HG02884 (cell line): ENCODE data around the gene MAEL.

Experiments used
- ATAC-seq: cut with Tn5 transposase; IDR thresholded peaks from one replicate; pipeline ENCODE4 v1.9.1; 2021; ENCODE audit warnings: mild to moderate bottlenecking, moderate library complexity; ENCODE audit not compliant: unreplicated experiment

MAEL gene

DNA sequence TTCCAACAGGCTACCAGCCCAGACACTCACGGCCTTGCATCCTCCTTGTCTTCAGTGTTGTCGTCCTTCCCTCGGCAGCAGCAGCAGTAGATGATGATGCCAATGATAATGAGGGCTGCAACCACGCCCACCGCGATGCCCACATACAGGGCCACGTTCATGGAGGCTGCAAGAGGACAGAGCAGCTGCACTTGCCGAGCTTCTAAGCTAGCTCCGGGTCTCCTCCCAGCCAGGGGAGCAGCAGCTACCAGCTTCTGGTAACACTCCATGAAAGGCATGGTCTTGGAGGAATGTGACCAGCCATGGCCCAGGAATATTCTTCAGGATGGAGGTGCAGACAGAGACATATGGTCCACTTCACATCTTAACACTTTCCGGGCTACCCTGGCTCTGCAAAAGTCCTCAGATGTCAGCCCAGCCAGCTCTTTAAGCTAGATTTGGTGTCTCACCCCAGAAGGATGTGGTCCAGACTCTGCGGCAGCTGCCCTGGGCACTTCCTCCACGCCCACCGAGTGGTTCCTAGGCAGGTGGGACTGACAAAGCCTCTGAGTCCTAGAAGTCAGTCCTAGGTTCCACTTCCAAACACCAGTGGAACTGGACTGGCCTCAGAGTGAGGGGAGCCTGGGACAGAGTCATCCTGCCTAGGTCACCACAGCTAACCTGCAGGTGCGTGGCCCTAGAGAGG lies 66.0 kb downstream of the MAEL start:
- ATAC-seq = no peak

DNA sequence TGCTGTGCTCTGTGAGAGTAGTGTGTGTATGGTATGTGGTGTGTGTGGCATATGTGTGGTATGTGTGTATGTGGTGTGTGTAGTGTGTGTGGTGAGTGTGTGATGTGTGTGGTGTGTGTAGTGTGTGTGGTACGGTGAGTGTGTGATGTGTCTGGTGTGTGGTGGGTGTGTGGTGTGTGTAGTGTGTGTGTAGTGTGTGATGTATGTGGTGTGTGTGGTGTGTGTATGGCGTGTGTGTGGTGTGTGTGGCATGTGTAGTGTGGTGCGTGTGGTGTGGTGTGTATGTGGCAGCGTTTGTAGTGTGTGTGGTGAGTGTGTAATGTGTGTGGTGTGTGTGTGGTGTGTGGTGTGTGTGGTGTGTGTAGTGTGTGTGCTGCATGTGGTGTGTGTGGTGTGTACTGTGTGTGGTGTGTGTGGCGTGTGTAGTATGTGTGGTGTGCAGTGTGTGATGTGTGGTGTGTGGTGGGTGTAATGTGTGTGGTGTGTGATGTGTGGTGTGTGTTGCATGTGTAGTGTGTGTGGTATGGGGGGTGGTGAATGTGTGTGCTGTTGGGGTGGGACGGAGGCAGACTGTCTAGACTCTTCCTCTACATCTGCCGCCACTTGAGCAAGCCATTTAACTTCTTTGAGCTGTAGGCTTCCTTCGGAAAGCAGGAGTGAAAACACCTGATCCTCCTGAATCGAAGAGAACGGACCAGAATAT lies 67.6 kb downstream of the MAEL start:
- ATAC-seq = peak; percentile 5

DNA sequence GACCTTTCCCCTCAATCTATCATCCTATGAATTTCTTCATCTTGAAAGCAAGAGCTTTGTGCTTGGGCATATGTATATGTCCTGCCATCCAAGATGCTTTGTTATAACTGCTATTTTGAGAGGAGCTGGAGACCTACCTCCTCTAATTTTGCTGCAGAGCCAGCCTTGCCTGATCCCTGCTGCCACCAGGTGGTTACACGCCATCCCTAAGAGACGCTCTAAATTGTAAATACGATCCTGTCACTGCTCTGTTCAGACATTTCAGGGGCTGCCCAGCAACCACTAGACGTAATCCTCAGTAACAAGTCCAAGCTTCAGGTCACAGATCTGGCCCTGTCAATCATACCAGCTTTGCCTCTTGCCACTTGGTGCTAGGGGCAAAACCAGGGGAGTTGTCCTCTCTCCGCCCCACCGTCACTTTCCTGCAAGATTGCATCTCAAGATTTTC lies 68.2 kb downstream of the MAEL start:
- peak; percentile 62 for ATAC-seq

DNA sequence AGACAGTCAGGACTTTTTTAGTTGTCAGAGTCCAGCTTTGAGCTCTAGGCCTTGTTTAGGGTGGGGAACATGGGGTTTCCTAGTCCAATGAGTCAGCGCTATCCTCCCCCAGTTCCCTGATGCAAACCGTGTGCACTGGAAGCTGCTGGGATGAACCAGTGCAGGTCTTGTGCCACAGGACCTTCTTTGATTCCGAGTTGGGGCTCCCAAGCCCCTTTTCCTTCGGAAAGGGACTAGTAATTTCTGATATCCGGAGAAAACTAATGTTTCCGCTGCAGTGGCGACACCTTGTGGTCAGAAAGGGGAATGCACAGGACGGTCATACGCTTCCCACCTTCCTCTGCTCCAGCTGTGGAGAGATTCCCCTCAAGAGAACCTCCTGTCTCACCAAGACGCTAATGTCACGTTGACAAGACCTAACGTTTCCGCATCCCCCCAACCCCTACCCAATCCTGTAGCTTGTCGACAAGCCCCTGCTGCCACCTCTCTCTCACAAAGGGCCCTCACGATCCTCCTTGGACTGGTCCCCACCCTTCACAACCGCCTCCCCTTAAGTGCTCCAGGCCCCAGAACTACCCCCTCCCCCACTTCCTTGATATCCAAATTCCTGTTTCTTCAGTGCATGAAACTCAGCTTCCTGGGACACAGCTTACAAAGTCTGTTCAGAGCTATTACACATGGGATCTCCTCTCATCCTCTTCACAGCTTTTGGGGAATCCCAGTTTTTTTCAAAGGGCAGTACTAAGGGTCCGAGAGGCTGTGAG lies 70.1 kb downstream of the MAEL start:
- ATAC-seq = no peak

DNA sequence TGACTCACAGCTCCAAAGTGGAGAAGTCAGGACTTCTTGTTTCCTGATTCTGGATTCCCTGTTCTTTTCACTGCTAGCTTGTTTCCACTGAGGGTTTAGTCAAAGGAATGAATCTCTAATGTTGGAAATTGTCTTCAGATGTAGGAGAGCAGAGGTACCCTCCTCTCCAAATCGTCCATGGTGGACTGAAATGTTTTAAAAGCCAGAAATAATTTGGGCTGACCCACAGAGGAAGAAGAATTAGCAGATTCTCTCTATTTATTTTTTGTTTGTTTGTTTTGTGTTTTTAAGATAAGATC lies 70.7 kb downstream of the MAEL start:
- no peak for ATAC-seq

DNA sequence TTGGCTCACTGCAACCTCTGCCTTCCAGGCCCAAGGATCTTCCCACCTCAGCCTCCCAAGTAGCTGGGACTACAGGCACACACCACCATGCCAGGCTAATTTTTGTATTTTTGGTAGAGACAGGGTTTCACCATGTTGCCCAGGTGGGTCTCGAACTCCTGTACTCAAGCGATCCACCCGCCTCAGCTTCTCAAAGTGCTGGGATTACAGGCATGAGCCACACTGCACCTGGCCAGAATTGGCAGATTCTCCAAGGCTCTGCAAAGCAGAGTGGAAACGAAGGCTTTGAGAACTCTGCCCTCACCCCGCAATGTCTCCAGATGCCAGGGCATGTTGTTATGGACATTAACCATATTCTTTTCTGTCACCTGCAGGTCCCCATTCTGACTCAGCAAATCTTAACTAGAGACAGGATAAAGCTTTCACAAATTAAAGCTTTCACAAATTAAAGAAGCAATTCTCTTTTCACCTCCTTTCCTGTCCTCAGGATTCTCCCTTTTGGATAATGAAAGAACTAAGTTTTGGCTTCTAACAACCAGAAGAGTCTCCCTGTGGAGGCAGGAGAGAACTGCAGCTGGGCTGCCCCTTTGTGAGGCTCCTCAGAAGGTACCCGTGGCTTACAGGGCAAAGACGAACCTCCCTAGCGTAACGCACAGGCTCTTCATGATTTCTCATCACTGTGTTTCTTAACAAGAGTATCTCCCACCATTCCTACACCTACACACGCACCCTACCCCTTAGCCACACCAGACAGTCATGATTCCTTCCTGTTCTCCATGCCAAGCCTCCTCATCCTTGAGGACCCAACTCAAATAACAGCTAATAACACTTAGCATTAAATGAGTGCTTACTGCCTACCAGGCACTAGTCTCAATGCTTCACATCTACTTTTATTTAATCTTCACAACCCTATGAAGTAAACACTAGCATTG lies 71.3 kb downstream of the MAEL start:
- no peak for ATAC-seq

DNA sequence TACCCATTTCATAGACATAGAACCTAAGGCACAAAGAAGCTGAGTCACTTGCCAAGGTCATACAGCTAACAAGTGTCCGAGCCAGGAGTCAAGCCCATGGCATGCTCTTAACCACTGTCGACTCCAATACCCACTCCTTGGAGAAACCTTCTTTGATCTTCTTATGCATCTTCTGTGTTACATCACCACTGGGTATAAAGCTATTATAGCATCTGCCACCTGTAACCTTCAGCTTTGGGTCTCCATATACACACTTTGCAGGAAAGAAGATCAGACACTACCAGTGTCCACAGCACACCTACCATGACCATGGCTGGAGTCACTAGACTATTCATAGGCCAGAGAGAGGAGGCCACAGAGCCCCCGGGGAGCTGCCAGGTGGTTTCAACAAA lies 72.0 kb downstream of the MAEL start:
- no peak for ATAC-seq

DNA sequence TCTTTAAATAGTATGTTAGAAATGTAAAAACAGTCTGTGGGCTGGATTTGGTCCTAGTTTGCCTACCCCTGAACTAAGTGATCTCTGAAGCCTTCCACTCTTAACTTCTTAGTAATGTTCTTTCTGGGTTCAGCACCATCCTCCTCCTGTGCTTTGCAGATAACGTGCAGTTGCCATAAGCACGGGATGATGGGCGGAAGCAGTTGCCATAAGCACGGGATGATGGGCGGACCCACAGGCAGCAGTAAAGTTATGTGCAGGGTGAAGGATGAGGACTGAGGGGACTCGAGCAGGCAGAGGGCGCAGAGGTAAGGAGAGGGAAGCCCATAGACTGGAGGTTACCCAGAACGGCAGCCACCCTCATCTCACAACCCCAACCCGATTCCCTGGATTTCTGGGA lies 75.5 kb downstream of the MAEL start:
- ATAC-seq = no peak

DNA sequence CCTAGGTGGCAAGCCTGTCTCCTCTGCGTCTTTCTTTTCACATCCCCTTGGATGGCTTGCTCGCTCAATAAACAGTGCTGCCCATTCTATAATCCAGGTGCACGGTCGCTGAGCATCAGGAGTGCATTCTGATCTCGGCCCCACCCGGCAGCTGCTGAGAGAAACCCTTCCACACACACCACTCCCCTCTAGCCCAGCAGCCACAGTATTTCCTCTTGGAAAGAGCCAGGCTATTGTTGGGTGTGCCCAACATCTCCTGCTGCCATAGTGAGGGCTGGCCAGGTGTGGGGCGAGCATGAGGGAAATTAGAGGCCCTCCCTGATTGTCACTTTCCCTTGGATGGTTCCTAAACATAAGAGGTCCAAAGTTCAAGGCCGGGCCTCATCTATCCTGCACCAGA lies 76.4 kb downstream of the MAEL start:
- no peak for ATAC-seq

DNA sequence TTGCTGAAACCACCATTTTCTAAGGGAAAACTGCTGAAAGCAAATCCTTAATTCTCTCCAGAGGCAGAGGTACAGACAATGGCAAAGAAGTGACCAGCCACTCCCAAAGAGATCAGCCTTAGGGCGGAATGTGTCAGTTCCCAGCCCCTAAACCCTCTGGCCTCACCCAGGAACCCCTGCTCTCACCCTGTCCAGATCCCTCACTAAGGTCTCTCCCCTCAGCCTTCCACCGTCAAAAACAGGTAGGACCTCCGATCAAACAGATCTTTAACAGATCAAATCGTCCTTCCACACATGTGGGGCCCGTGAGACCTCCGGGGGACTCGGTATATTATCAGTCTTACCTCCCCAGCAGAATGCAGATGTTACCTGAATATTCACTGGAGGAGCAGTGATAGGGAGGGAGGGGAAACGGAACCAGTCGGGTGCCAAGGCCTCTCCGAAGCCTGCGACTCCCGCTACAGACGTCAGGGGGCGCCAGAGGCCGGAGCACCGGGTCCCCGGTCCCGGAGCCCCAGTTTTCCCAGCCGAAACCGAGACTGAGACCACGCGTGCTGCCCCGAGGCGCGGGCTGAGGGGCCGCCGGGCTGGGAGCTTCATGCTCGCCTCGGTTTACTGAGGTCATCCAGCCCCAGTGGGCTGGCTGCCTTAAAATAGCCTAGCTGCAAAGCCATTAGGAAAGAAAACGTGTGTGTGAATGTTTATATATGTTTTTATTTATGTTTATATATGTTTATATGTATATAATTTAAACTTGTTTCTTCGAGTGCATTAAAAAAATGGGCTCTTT lies 77.4 kb downstream of the MAEL start:
- peak; percentile 85 for ATAC-seq

DNA sequence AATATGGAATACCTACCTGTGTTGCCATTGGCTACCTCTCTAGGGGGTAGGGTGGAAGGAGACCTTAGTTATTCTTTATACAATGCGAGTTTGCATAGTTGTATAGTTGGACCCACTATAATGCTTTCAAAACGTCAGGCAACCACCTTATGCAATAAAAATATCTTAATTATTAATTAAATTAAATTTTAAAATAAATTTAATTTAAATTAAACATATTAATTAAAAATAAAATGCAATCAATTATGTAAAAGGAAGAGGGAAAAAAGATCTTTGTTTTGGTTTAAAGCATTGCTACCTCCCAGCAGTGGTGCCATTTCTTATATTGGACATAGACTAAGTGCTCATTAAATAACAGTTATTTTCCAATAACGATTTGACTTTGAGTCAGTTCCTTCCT lies 78.8 kb downstream of the MAEL start:
- no peak for ATAC-seq

DNA sequence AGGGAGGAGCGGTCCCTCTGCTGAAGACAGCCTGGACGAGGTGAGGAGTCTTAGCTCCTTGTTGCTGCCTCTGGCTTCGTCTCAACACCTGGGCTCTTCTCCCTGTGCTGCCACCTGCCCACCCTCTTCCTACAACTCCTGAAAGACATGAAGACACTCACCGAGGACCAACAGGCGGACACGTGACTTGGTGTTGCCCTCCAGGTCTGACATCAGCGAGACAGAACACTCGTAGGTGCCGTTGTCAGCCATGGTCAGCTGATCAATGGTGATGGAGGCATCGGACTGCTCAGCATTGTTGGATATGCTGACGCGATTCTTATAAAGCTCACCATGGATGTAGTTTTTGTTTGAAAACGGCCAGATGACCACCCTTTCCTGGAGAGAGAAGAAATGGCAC lies 79.7 kb downstream of the MAEL start:
- ATAC-seq = no peak

DNA sequence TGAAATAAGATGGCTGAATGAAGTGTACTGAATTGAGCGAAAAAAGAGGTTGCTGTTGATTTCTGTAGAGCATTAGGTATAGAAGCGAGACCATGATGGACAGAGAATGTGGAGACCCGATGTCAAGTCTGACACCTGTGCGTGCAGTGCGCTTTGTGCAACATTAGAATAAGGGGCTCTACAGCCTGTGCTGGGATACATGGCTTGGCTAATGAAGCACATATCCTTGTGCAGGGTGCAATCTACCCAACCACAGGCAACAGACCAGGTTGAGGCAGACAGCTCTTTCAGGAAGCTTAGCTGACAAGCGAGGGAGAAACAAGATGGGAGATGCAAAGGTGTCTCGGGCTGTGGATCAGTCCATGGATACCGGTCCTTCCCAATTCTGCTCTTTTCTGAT lies 82.2 kb downstream of the MAEL start:
- ATAC-seq = no peak
